TTC549 (cell line): ENCODE data around the gene SUSD1.
"Not testable (repeated sequence)": the region's sequence is repeated elsewhere in the genome, so short reads cannot be mapped to it uniquely, and the experiment has no call there.

ENCODE experiments used
- FAIRE-seq: peaks from 2 replicates; lab custom pipeline; 2012; peaks lifted over from hg19 to GRCh38; lab: Jason Lieb, UNC

The SUSD1 gene

DNA sequence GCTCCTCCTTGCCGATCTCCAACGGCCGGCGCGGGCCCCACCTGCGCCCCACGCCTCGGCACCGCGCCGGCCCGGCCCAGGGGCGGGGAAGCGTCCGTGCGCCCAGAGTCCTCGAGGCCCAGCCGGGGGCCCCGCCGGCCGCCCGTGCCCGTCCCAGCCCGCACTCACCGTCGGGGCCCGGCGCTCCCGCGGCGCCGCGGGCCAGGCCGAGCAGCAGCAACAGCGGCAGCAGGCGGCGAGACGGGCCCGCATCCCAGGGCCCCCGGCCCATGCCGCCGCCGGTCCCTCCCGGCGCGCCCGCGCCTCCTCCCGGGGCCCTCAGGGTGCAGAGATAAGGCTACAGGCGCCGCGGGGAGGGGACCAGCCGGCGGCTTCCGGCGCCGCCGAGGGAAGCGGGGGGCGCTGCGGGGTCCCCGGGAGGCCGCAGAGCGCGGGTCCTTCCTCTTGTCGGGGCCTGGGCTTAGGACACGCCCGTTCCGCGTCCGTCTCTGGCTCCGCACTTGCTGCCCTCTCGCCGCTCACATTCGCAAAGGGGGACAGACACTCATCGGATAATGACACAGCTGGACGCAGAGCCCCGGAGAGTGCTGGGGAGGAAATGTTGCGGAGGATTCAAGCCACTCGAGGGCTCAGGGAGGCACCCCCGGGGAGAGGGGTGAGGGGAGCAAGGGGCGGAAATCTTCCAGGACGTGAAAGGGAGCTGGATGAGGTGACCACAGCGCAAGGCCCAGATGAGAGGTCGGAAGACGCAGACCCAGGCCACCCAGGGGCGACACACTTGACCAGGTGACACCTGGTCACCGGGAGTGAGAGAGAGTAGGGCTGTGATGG, at the start of gene SUSD1:
SUSD1 (minus strand) TSS at position 333 of the 831 bp plus-strand sequence; CDS start at position 271, 62 bp downstream.
- no peak for FAIRE-seq

DNA sequence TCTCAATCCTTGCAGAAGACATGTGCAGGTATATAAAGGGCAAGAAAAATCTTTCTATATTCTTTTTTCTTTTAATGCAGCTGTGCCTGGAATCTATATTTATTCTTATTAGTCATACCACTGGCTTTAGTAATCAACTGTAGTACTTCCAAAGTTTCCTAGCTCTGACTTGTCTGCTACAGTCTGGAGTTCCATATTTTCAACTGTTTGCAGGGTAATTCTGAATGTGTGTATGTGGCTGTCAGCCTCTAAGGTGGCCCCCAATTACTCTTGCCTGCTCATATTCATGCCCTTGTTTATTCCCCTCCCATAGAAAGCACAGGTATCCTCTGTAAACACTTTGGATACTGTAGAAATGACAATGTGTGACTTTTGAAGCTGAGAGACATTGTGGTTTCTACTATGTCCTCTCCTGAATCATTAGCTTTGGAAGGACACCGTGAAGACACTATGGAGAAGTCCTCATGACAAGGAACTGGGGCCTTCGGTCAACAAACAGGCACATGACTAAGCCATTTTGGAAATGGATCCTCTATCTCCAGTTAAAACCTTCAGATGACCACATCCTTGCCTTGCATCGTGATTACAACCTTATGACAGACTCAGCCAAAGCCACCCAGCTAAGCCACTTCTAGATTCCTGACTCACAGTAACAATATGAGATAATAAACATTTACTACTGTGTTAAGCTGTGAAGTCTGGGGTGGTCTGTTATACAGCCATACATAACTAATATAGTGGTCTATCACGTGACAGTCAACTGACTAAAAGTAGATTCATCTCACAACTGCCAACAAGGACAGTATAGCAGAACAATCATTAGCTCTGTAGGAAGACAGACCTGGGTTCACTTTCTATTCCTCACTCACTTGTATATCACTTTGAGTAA, 49.5 kb upstream of the SUSD1 start:
- FAIRE-seq = no peak

DNA sequence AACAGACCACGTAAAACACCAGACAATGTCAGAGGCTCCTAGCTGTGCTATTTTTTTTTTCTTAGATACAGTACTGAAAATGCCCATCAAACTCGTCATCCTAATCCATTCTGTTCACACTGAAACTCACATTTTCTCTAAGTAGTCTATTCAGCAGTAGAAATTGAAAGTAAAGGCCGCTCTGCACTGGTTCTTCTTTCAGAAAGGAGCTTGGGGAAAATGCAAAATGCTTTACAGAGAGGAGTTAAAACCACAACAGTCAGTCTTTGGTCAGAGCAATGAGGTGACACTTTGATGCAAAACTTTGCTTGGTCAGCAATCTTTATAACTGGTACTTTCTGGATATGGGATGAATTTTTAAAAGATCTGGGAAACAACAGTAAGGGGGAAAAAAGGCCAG, 43.8 kb upstream of the SUSD1 start:
- no peak for FAIRE-seq

DNA sequence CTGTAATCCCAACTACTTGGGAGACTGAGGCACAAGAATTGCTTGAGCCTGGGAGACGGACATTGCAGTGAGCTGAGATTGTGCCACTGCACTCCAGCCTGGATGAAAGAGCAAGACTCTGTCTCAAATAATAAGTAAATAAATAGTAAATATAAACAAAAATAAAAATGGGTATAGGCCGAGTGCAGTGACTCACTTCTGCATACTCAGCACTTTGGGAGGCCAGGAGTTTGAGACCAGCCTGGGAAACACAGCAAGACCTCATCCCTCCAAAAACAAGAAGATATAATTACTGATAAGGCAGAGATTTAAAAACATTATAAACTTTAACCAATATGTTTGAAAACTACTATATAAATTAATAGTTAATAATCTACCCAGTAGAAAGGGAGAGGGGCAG, 37.8 kb upstream of the SUSD1 start:
- no peak for FAIRE-seq

DNA sequence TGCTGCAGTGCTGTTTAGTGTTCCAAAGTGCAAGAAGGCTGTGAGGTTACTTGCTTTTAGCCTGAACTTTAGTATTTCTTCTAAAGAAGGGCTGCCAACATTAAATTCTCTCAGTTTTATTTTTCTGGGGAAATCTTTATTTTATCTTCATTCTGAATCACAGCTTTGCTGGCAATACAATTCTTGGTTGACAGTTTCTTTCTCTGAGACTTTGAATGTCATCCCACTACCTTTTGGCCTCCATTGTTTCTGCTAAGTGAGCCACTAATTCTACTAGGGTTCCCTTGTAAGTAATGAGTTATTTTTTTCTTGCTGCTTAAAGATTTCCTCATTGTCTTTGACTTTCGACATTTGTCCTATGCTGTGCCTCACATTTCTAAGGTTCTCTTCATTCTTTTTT, 32.4 kb upstream of the SUSD1 start:
- FAIRE-seq = no peak

DNA sequence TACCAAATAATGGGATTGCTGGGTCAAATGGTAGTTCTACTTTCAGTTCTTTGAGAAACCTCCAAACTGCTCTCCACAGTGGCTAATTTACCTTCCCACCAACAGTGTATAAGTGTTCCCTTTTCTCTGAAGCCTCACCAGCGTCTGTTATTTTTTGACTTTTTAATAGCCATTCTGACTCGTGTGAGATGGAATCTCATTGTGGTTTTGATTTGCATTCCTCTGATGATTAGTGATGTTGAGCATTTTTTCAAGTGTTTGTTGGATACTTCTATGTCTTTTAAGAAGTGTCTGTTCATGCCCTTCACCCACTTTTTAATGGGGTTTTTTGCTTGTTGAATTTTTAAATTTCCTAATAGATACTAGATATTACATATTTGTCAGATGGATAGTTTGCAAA, 28.4 kb upstream of the SUSD1 start:
- no peak for FAIRE-seq

DNA sequence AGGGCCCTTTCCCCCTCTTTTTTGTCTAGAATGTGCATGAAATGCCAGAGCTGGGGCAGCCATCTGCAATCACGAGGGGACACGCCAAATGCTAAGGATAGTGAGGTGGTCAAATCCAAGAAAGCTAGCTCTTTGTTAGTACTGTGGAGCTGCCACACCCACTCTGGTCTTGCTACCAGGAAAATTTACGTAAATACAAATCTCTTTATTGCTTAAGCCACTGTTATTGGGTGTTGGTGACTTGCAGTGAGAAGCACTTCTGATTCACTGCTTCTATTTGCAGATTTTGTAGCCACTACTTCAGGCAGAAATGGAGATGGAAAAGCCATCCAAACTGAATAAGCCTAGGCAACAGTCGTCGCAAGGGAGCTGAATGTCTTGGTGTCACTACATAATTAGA, 25.6 kb upstream of the SUSD1 start:
- FAIRE-seq = no peak

DNA sequence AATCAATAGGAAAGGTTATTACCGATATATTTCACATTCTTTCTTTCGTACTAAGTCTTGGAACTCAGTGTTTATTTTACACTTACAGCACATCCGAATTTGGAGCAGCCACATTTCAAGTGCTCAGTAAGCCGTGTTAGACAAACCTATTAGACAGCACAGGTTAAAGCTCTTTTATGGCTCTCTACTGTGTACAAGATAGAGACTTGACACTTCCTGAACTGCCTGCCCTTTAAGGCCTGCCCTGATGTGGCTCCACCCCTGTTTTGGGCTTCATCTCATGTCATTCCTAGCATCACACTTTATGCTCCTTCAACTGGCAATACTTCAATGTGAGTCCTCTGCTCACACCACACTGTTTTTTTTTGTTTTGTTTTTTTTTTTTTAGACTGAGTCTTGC, 23.5 kb upstream of the SUSD1 start:
- FAIRE-seq = no peak

DNA sequence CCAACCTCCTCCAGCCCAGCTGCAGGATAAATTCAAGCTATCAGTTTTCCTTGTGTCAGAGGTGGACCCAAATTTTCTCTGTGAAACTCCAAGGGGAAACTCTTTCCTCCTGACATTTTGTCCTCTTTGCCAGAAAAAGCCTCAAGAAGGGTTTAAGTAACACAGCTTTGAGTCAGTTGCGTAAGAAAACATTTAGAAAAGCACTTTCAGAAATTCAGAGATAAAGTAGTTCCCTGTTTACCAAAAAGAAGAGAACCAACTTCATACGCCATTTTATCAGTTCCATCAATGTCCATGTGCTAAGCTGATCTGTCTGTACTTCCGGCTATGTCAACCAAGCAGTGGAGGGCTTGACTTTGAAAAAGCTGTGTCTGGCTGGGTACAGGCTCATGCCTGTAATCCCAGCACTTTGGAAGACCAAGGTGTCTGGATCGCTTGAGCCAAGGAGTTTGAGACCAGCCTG, 19.9 kb upstream of the SUSD1 start:
- FAIRE-seq = no peak

DNA sequence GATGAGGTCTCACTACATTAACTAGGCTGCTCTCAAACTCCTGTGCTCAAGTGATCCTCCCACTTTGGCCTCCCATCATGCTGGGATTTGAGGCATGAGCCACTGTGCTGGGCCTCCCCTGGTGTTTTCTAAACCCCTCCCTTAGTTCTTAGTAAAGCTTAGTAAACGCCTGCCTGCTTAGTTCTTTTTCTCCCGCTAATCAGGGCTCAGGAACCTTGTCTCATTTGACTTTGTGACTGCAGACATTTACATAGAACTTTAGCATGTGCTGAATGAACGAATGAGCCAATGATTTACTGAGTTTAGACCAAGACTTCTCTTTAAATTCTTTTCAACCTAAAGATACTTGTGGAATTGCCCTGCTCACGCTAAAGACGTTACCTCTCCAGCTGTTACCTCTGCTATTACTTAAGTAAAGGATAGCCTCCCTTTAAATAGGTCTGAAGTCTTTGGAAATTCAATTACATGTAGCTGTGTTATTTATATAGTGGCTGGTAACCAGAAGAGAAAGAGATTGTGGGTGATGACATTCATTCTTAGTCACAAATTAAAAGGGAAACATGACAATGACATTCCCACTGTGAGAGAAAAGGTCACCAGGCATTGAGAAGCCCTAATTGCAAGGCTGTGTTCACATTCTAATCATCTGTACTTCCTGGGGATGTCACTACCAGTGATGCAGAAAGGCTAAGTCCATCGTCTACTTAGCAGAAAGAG, 18.6 kb upstream of the SUSD1 start:
- no peak for FAIRE-seq

DNA sequence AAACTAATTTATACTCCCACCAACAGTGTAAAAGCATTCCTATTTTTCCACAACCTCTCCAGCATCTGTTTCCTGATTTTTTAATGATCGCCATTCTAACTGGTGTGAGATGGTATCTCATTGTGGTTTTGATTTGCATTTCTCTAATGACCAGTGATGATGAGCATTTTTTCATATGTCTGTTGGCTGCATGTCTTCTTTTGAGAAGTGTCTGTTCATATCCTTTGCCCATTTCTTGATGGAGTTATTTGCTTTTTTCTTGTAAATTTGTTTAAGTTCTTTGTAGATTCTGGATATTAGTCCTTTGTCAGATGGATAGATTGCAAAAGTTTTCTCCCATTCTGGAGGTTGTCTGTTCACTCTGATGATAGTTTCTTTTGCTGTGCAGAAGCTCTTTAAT, 15.2 kb upstream of the SUSD1 start:
- not testable (repeated sequence) for FAIRE-seq

DNA sequence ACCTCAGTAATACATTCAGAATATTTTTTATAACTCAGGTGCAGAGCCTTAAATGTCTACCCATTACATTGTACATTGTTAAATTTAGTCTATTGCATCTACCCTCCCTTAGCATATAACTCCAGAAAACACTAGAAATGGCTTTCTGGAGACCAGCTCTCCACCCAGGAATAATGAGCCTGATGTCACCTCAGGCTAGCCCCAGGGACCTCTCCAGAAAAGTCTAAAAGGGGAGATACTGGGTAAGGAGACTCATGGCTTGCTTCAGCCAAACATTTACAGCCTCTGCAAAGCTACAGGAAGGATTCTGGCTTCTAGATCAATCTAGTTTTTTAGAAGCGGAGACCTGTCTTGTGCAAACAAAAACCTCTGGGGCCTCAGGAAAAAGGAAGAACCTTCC, 13.8 kb upstream of the SUSD1 start:
- no peak for FAIRE-seq

DNA sequence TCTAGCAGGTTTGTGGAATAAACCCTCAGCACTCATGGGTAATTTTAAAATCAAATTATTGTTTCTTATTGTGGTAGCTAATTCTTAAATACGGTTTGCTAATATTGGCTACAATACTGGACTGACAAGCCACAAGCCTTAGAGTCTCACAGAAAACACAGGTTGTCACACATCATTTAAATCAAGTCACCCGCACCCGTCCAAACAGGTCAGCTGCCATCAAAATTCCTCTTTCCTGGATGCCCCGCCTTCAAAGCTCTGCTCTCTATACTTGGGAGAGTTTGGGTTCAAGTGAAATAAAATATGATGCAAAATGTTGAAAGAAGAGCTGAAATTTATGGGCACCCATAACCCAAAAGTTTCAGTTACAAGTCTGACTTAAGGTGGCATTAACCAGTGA, 12.3 kb upstream of the SUSD1 start:
- no peak for FAIRE-seq

DNA sequence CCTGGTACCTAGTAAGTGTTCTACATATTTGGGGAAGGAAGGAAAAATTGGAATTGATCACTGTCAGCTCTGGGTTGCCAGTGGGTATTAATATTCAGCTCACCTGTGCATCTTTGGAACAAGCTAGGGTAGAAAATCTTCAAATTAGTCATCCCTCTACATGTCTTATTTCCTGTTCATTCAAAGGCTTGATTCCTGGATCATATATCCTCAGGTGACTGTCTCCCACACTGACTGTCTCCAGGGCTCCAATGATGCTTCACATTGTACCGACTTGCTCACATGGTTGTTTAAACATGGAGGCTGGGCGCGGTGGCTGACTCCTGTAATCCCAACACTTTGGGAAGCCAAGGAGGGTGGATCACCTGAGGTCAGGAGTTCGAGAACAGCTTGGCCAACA, 11.6 kb upstream of the SUSD1 start:
- FAIRE-seq = no peak

DNA sequence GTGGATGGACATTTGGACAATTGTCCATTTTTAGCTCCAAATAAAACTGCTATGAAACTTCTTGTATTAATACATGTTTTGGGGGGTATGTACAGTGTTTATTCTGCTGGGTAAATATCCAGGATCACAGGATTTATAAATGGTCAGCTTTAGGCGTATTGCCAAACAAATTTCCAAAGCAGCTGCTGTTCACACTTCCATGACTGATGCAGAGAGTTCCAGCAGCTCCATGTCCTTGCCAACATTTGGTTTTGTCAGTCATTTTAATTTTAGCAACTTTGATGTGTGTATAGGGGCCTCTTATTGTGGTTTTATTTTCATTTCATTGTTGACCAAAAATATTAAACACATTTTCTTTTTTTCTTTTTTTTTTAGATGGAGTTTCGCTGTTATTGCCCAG, 9.8 kb upstream of the SUSD1 start:
- FAIRE-seq = no peak

DNA sequence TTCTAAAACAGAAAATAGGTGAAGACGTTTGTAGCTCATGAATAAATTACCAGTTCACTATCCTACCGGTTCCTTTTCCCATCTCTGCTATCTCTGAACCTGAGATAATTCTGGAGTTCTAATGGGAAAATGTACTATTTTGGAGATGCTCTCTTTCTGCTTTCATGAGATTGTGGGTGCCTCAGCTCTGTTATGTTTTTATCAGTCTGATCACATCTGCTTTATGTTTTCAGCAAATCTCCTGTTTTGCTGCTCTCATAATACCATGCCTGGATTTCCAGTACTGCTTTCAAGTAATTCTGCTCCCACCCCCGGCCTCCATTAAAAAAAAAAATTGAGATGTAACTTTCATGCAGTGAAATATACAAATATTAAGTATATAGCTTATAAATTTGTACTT, 9.1 kb upstream of the SUSD1 start:
- no peak for FAIRE-seq

DNA sequence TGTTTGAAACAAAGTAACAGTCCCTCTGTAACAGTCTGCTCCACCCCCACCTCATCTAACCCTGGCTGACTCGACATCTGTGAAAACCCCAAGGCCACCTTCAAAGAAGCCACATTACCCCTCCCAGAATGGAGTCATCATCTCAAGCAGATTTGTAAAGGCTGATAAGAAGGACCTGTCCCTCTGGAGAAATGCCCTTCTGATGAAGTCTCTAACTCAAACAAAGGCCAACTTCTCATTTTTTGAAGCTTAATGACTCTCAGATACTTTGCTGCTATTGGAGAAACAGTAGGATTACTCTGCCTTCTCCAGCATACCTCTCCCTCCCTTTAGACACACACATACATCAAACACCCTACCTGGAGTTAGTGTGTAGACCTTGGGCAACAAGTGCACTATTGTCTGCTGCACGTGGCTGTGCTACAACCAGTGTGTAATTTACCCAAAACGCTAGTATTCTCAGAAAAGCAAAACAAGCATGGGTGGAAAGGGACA, 5.3 kb upstream of the SUSD1 start:
- FAIRE-seq = no peak

DNA sequence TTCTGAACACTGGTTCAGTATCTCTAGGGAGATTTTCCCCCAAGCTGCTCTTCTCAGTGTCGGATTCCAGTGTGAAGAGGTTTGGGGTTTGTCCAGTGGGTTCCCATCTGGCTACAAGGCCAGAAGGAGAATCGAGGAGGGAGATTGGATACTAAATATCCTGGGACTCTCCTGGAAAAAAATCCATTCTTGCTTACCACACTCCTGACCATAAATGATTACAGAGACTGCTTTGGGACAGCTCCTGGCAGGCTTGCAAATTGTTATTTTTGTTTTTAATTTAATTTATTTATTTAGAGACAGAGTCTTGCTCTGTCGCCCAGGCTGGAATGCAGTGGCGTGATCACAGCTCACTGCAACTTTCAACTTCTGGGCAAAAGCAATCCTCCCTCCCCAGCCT, 4.7 kb upstream of the SUSD1 start:
- FAIRE-seq = no peak

DNA sequence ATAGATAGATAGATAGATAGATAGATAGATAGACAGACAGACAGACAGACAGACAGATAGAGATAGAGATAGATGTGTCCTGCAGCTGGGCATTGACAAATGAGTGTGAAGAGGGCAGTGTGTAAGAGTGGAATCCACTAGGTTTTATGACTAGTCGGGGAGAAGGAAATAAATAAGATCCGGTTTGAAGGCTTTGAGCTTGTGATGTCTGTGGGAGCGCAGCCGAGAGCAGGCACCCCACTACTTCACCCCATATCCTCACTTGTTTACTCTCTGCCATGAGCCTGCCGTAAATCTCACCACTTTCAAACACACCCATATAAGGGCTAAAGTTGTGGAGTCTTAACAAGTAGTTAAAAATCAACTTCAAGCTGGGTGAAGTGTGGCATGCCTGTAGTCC, 1.4 kb upstream of the SUSD1 start:
- FAIRE-seq = no peak

DNA sequence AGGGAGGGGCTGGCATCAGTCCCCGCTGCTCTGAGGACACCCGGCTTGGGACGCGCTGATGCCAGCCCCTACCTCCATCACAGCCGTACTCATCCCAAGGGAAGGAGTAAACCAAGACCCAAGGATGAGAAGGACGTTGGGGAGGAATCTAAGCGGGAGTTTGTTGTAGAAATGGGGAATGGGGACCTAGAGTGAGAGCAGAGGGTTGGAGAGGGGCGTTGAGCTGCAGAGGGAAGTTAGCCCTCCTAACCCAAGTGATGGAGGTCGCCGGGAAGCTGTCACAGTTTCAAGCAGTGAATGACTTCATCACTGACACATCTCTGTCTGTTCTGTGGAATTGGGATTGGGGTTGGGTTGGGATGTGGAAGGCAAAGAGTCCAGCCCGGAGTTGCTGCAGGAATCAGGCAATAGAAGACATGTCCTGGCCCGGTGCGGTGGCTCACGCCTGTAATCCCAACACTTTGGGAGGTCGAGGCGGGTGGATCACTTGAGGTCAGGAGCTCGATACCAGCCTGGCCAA, 759 bp upstream of the SUSD1 start:
- no peak for FAIRE-seq

DNA sequence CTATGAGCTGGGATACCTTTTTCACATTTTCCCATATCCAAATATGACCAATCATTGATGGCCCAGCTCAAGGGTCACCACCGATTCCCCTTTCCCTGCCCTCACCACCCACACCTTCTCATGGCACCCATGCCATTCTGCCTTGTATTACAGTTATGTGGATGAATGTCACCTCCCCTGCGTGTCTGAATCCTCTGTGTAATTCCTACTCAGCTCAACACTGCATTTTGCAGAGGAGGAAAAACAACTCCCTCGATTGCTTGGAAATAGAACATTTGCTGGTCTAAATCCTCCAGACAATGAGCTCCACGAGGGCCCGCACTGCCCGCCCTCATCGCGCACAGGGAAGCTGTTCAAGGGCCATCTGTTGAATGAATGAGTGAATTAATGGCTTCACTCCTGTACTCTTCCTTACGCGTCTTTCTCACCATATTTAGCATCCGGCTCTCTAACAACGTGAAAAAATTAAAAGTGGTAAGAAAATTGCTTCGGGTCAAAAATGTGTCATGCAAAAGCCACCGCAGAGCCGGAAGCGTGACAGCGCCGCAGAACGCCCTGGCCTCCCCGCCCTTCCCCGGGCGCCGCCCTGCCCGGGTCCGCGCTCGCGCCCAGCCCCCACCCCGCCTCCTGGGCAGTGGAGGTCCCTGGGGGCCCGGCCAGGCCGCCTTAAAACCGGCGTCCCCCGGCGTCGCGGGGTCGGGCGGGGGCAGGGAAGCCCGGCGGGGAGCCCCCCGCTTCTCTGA, 704 bp downstream of the SUSD1 start:
- FAIRE-seq = no peak
